Measurements from ENCODE around the gene CAGE1. TPM values are rescaled to one million over a fixed set of nuclear protein-coding genes. Genes with fewer than 3 reads are reported as not detected.

The CAGE1 gene
- total RNA-seq, 1 experiment from 2014 or later, result 0.29 TPM

DNA sequence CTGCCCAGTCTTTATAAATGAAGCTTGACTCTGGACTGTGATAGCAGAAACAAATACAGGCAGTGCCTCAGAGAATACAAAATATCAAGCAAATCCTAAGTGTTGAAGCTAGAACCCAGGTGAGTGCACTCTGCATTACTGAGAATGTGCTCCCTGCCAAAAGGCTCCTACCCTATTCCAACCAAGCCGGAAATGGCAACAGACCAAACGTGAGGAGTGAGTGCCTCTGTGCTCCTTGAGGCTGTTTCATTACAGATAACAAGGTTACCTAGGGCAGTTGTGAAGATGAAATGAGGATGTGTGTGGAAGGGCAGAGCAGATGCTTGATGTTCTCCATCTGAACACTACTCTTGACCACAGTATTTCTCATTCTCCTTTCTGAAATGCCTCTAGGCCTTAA lies 105.9 kb downstream of the CAGE1 start:
- Histone ChIP-seq H2AFZ (ENCODE audit: low read length) (no peak overlapping the region), H4K20me1 (ENCODE audit: low read length) (no peaks in the 10 kb centered on the region), H3K36me3 (ENCODE audit: low read depth, low read length) (peaks cover 26% of the 10 kb centered on the region; the same call in 1 of the 2 replicates), H3K4me3 (ENCODE audit: low read length) (no peak overlapping the region), H3K27ac (ENCODE audit: low read length) (no peak overlapping the region), H3K9ac (ENCODE audit: low read length) (no peak overlapping the region), H3K4me2 (ENCODE audit: low read length) (no peak overlapping the region), H3K4me1 (ENCODE audit: insufficient read depth, low read length) (no peaks in the 10 kb centered on the region), H3K9me2 (replicated peaks; ENCODE audit: low read length) (no peaks in the 10 kb centered on the region), H3K79me2 (ENCODE audit: low read length) (no peaks in the 10 kb centered on the region), H3F3A (ENCODE audit: low read length, unreplicated experiment) (no peaks in the 10 kb centered on the region), H3K9me3 (ENCODE audit: low read length) (no peaks in the 10 kb centered on the region), H3K27me3 (ENCODE audit: low read length) (no peaks in the 10 kb centered on the region)
- no peak for ATAC-seq
- no TSS peak for BruUV-seq (replicated peaks)
- POLR2A ChIA-PET (ENCODE audit: unreplicated experiment), result no interaction called here
- CTCF ChIA-PET, result no interaction called here
- intact Hi-C loops (cut with micrococcal nuclease), result no loop called here
- TF ChIP-seq EZH2phosphoT487 (IDR thresholded peaks at IDR 0.05; ENCODE audit: borderline replicate concordance, low read length) (no peak), EZH2 (IDR thresholded peaks at IDR 0.05; ENCODE audit: low read length, unreplicated experiment) (no peak)
- TF ChIP-seq, protein P1, sequence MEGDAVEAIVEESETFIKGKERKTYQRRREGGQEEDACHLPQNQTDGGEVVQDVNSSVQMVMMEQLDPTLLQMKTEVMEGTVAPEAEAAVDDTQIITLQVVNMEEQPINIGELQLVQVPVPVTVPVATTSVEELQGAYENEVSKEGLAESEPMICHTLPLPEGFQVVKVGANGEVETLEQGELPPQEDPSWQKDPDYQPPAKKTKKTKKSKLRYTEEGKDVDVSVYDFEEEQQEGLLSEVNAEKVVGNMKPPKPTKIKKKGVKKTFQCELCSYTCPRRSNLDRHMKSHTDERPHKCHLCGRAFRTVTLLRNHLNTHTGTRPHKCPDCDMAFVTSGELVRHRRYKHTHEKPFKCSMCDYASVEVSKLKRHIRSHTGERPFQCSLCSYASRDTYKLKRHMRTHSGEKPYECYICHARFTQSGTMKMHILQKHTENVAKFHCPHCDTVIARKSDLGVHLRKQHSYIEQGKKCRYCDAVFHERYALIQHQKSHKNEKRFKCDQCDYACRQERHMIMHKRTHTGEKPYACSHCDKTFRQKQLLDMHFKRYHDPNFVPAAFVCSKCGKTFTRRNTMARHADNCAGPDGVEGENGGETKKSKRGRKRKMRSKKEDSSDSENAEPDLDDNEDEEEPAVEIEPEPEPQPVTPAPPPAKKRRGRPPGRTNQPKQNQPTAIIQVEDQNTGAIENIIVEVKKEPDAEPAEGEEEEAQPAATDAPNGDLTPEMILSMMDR (conservative IDR thresholded peaks at IDR 0.05; ENCODE audit: low read depth, low read length), result no peak
- DNase-seq, result no peak

DNA sequence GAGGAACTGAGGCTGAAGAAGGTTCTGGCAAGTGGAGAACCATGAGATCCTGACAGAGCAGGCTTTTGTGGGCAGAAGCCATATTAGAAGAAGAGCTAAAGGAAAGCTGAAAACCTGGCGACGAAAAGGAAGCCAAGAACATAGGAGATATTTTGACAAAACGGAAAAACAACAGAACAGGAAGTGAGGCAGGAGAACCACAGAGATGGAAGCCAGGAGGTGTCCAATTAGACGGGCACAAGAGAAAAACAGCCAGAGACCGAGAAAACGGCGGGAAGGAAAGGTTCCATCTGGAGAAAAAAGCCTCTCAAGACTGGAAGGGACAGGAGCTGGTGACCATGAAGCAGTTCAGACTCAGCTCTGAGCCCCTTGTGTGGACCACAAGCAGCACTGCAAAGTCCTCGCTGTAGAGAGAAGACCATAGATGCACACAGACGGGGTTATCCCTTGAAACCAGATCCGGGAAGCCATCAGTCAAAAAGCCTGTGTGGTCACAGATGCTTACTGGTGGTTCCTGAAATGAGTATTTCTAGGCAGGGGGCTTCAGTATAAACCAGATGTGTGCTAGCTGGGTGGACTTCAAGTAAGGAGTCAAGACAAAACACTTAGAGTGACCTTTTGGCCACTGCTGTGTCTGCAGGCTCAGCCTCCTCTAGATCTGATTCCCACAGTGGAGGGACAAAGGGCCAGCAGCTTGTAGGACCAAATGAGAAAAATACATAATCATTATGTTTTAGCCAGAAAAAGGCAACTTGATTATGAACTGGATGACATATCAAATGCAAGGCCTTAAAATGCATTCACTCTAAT lies 107.2 kb downstream of the CAGE1 start:
- no TSS peak for BruUV-seq (replicated peaks)
- Histone ChIP-seq H4K20me1 (ENCODE audit: low read length) (no peaks in the 10 kb centered on the region), H3K9me3 (ENCODE audit: low read length) (no peaks in the 10 kb centered on the region), H2AFZ (ENCODE audit: low read length) (no peak overlapping the region), H3K9ac (ENCODE audit: low read length) (no peak overlapping the region), H3F3A (ENCODE audit: low read length, unreplicated experiment) (no peaks in the 10 kb centered on the region), H3K79me2 (ENCODE audit: low read length) (no peaks in the 10 kb centered on the region), H3K27me3 (ENCODE audit: low read length) (no peaks in the 10 kb centered on the region), H3K4me3 (ENCODE audit: low read length) (no peak overlapping the region), H3K4me2 (ENCODE audit: low read length) (no peak overlapping the region), H3K4me1 (ENCODE audit: insufficient read depth, low read length) (no peaks in the 10 kb centered on the region), H3K27ac (ENCODE audit: low read length) (no peak overlapping the region), H3K36me3 (ENCODE audit: low read depth, low read length) (peaks cover 14% of the 10 kb centered on the region; the same call in 1 of the 2 replicates), H3K9me2 (replicated peaks; ENCODE audit: low read length) (no peaks in the 10 kb centered on the region)
- TF ChIP-seq, protein P1 (conservative IDR thresholded peaks at IDR 0.05; ENCODE audit: low read depth, low read length), result no peak
- TF ChIP-seq EZH2 (IDR thresholded peaks at IDR 0.05; ENCODE audit: low read length, unreplicated experiment) (no peak), EZH2phosphoT487 (IDR thresholded peaks at IDR 0.05; ENCODE audit: borderline replicate concordance, low read length) (no peak)
- intact Hi-C loops (cut with micrococcal nuclease), result no loop called here
- ATAC-seq (no peak), DNase-seq (no peak)
- POLR2A ChIA-PET (ENCODE audit: unreplicated experiment), result interaction anchor here (0.8 kb wide), 1 partner anchor 724 kb away, joined by 6 read pairs; no protein-coding TSS in a partner anchor
- CTCF ChIA-PET, result no interaction called here

Other genes with a start within 250 kb of the CAGE1 start
- gene SSR1, start 76.5 kb downstream of the CAGE1 start, total RNA-seq (2014; rRNA removed), result 65.2 and 67.2 TPM in 2 replicates
- gene RIOK1, start 66 bp upstream of the CAGE1 start, total RNA-seq (2014; rRNA removed), result 29.8 and 39.9 TPM in 2 replicates
- gene DSP, start 151.9 kb upstream of the CAGE1 start, total RNA-seq (2014; rRNA removed), result 54.7 and 71.6 TPM in 2 replicates
- 7.0 and 7.7 TPM in 2 replicates for gene SNRNP48, start 200.5 kb upstream of the CAGE1 start, total RNA-seq (2014; rRNA removed)